Astrocyte (in vitro differentiated cells and primary cell): ENCODE data around the gene RAB40C. TPM values are rescaled to one million over a fixed set of nuclear protein-coding genes. Genes with fewer than 3 reads are reported as not detected.
A peak's percentile ranks its signal among the peaks of the same experiment; 100 is the strongest.

Experiments
- DNase-seq: peaks from one replicate; pipeline ENCODE4 v3.0.0-alpha.2; 2010; ENCODE audit warnings: low read depth
- FAIRE-seq: peaks from 2 replicates; lab custom pipeline; 2011; peaks lifted over from hg19 to GRCh38; lab: Jason Lieb, UNC
- H2AFZ ChIP-seq: 2 replicates; pipeline ENCODE4 v1.6.0; 2012; ENCODE audit warnings: low read depth, low read length, inconsistent platforms
- H3K27ac ChIP-seq: 2 replicates; pipeline ENCODE4 v1.5.1; 2011; ENCODE audit warnings: low read depth, low read length, inconsistent platforms
- H3K27me3 ChIP-seq: 2 replicates; pipeline ENCODE4 v1.6.0; 2011; ENCODE audit warnings: low read length, inconsistent platforms; ENCODE audit not compliant: insufficient read depth
- H3K36me3 ChIP-seq: 2 replicates; pipeline ENCODE4 v1.5.1; 2011; ENCODE audit warnings: low read length, inconsistent platforms; ENCODE audit not compliant: insufficient read depth
- H3K4me1 ChIP-seq: 2 replicates; pipeline ENCODE4 v1.5.1; 2011; ENCODE audit warnings: low read length, inconsistent platforms; ENCODE audit not compliant: insufficient read depth
- H3K4me2 ChIP-seq: 2 replicates; pipeline ENCODE4 v1.6.0; 2012; ENCODE audit warnings: low read length, inconsistent platforms
- H3K4me3 ChIP-seq: 2 replicates; pipeline ENCODE4 v1.5.1; 2011; ENCODE audit warnings: low read depth, mild to moderate bottlenecking, low read length, inconsistent platforms; ENCODE audit not compliant: insufficient read depth
- H3K79me2 ChIP-seq: 2 replicates; pipeline ENCODE4 v1.6.0; 2012; ENCODE audit warnings: mild to moderate bottlenecking, low read length, inconsistent platforms; ENCODE audit not compliant: insufficient read depth
- H3K9ac ChIP-seq: 2 replicates; pipeline ENCODE4 v1.6.0; 2012; ENCODE audit warnings: mild to moderate bottlenecking, low read length, inconsistent platforms
- H3K9me3 ChIP-seq: 2 replicates; pipeline ENCODE4 v1.5.1; 2012; ENCODE audit warnings: low read depth, mild to moderate bottlenecking, low read length, inconsistent platforms; ENCODE audit not compliant: insufficient read depth
- H4K20me1 ChIP-seq: 2 replicates; pipeline ENCODE4 v1.6.0; 2012; ENCODE audit warnings: low read length, inconsistent platforms; ENCODE audit not compliant: insufficient read depth
- H3K27ac Mint-ChIP-seq: one replicate; pipeline ENCODE4 v1.8.0; 2021; ENCODE audit warnings: mild to moderate bottlenecking, mixed read lengths; ENCODE audit not compliant: unreplicated experiment
- H3K27me3 Mint-ChIP-seq: one replicate; pipeline ENCODE4 v1.8.0; 2021; ENCODE audit warnings: low read depth, mixed read lengths; ENCODE audit not compliant: unreplicated experiment
- H3K36me3 Mint-ChIP-seq: one replicate; pipeline ENCODE4 v1.8.0; 2021; ENCODE audit warnings: low read depth, mixed read lengths; ENCODE audit not compliant: unreplicated experiment
- H3K4me1 Mint-ChIP-seq: one replicate; pipeline ENCODE4 v1.8.0; 2021; ENCODE audit warnings: low read depth, mixed read lengths; ENCODE audit not compliant: unreplicated experiment
- H3K4me3 Mint-ChIP-seq: one replicate; pipeline ENCODE4 v1.8.0; 2021; ENCODE audit warnings: mild to moderate bottlenecking, moderate library complexity, mixed read lengths; ENCODE audit not compliant: unreplicated experiment
- H3K9me3 Mint-ChIP-seq: one replicate; pipeline ENCODE4 v1.8.0; 2021; ENCODE audit warnings: mild to moderate bottlenecking, mixed read lengths; ENCODE audit not compliant: unreplicated experiment
- CTCF ChIP-seq: IDR thresholded peaks from 2 replicates; pipeline ENCODE4 v1.5.1; 2011; ENCODE audit warnings: low read depth, mild to moderate bottlenecking, inconsistent platforms, low read length, moderate library complexity; ENCODE audit not compliant: insufficient read depth
- EZH2 ChIP-seq: IDR thresholded peaks from 2 replicates; pipeline ENCODE4 v1.6.1; 2012; ENCODE audit warnings: mild to moderate bottlenecking, low read length, inconsistent platforms; ENCODE audit not compliant: insufficient read depth
- total RNA-seq: library from RNA; stranded (reverse); gene quantifications from 2 replicates; pipeline ENCODE4 v1.2.1, GENCODE V29; 2021

RAB40C gene
- total RNA-seq, 1 donor from 2014 or later = 13.0 TPM

- peak overlapping the region; percentile 91 for H3K4me2 ChIP-seq
- no peak overlapping the region for H3K27ac Mint-ChIP-seq
- H3K79me2 ChIP-seq = peaks cover 16% of the 10 kb centered on the region
- H3K9ac ChIP-seq = peak overlapping the region; percentile 84
- no peaks in the 10 kb centered on the region for H3K4me1 Mint-ChIP-seq
- peak overlapping the region; percentile 81 for H3K27ac ChIP-seq
- no peaks in the 10 kb centered on the region for H3K27me3 Mint-ChIP-seq
- no peaks in the 10 kb centered on the region for H3K9me3 ChIP-seq
- peak overlapping the region; percentile 80 for H2AFZ ChIP-seq
- H3K4me3 ChIP-seq = peak overlapping the region; percentile 62
- DNase-seq (no peak), FAIRE-seq (no peak)
- no peaks in the 10 kb centered on the region for H3K27me3 ChIP-seq
- H3K36me3 ChIP-seq = no peaks in the 10 kb centered on the region
- peaks cover 3% of the 10 kb centered on the region for H3K36me3 Mint-ChIP-seq
- peaks cover 15% of the 10 kb centered on the region for H3K4me1 ChIP-seq
- H4K20me1 ChIP-seq = no peaks in the 10 kb centered on the region
- no peak for TF ChIP-seq CTCF
- no peak for TF ChIP-seq EZH2
- H3K9me3 Mint-ChIP-seq = no peaks in the 10 kb centered on the region
- H3K4me3 Mint-ChIP-seq = peak overlapping the region; percentile 76
Observed at GRCh38 chr16:649631-650030, 59.8 kb downstream of the RAB40C start.

DNA sequence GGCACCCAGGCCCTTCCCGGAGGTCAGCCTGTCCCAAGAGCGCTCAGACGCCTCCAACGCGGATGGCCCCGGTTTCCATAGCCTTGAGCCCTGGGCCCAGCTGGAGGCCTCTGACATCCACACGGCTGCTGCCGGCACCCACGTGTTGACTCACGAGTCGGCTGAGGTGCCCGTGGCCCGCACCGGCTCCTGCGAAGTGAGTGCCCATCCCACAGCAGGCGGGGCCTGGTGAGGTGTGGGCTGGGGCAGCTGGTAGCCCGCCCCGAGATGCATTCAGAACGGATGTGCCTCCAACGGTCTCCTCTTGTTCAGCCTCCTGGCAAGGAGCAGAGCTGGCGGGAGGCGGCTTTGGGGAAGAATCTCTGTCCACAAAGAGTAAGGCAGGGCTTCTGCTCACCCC lies 62.0 kb downstream of the RAB40C start:
- H3K27me3 Mint-ChIP-seq = no peaks in the 10 kb centered on the region
- H3K4me1 Mint-ChIP-seq = no peaks in the 10 kb centered on the region
- no peak for DNase-seq
- Histone ChIP-seq H3K27me3 (no peaks in the 10 kb centered on the region), H3K9ac (no peak overlapping the region), H3K9me3 (no peaks in the 10 kb centered on the region), H2AFZ (no peak overlapping the region), H3K79me2 (peaks cover 16% of the 10 kb centered on the region), H3K36me3 (no peaks in the 10 kb centered on the region), H3K4me1 (peaks cover 15% of the 10 kb centered on the region), H3K27ac (no peak overlapping the region), H4K20me1 (no peaks in the 10 kb centered on the region), H3K4me2 (no peak overlapping the region), H3K4me3 (no peak overlapping the region)
- no peaks in the 10 kb centered on the region for H3K9me3 Mint-ChIP-seq
- no peak overlapping the region for H3K27ac Mint-ChIP-seq
- peaks cover 3% of the 10 kb centered on the region for H3K36me3 Mint-ChIP-seq
- FAIRE-seq = no peak
- no peak overlapping the region for H3K4me3 Mint-ChIP-seq
- TF ChIP-seq EZH2 (no peak), CTCF (no peak)

DNA sequence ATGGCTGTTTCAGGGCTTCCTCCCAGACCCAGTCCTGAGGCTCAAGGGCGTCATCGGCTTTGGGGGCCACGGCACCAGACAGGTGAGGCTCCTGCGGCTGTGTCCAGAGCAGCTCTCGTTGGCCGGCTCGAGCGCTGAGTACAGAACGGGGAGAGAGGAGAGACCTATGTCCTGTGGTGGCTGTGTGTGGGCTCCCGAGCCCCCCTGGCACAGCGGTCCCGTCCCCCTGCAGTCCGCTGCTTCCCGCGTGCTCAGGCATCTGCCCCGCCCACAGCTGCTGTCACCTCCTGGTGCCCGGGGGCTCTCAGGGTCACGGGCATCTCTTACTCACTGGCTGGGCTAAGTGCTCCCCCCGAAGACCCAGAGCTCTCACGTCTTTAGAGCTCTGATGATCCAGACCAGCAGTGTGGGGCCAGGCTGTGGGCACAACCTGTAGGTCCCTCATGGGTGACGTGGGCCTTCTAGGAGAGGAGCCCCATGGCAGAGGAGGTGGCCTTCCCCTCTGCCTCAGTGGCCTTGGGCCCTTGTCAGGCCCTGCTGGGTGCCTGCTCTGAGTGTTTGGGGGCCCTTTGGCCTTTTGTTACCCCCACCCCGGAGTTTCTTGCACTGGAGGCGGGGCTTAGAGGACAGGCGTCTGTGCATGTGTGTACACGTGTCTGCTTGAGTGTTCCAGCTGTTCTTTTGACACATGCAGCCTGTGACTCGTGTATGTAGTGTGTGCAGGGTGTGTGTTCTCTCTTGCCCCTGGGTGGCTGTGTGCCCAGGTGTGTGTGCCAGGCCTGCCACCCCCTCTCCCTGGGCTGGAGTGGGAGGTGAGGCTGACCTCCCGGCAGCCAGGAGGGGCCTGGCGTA lies 62.8 kb downstream of the RAB40C start:
- Mint-ChIP-seq H3K4me3 (no peak overlapping the region), H3K4me1 (no peaks in the 10 kb centered on the region), H3K27me3 (no peaks in the 10 kb centered on the region), H3K36me3 (peaks cover 3% of the 10 kb centered on the region), H3K27ac (no peak overlapping the region), H3K9me3 (no peaks in the 10 kb centered on the region)
- no peaks in the 10 kb centered on the region for H3K9me3 ChIP-seq
- FAIRE-seq = no peak
- no peak overlapping the region for H3K4me3 ChIP-seq
- H3K27me3 ChIP-seq = no peaks in the 10 kb centered on the region
- DNase-seq = no peak
- H3K27ac ChIP-seq = no peak overlapping the region
- H3K9ac ChIP-seq = no peak overlapping the region
- no peak overlapping the region for H3K4me2 ChIP-seq
- no peak for TF ChIP-seq EZH2
- no peak for TF ChIP-seq CTCF
- H4K20me1 ChIP-seq = no peaks in the 10 kb centered on the region
- H3K4me1 ChIP-seq = peaks cover 15% of the 10 kb centered on the region
- no peak overlapping the region for H2AFZ ChIP-seq
- no peaks in the 10 kb centered on the region for H3K36me3 ChIP-seq
- H3K79me2 ChIP-seq = peaks cover 16% of the 10 kb centered on the region
